GM12878 (cell line): ENCODE data around the gene TMEM37. TPM values are rescaled to one million over a fixed set of nuclear protein-coding genes. Genes with fewer than 3 reads are reported as not detected.
A peak's percentile ranks its signal among the peaks of the same experiment; 100 is the strongest.

Source experiments
- BCLAF1 ChIP-seq: fragments of 450-650 bp; IDR thresholded peaks from 2 replicates; pipeline ENCODE4 v1.6.1; 2017; ENCODE audit warnings: antibody characterized with exemption, mild to moderate bottlenecking, moderate library complexity
- CBX3 ChIP-seq: fragments of 200-600 bp; sonication (generic); IDR thresholded peaks from 2 replicates; pipeline ENCODE4 v1.6.1; 2016; ENCODE audit warnings: low read depth, borderline replicate concordance
- CBX5 ChIP-seq: sonication (generic); IDR thresholded peaks from 2 replicates; pipeline ENCODE4 v1.6.1; 2016; ENCODE audit warnings: low read depth, moderate library complexity, mild to moderate bottlenecking, inconsistent platforms
- CHD2 ChIP-seq: IDR thresholded peaks from 2 replicates; pipeline ENCODE4 v1.6.1; 2011; ENCODE audit warnings: low read depth, low read length, improper control_type of control experiment, borderline replicate concordance
- CHD4 ChIP-seq: fragments of 200-600 bp; sonication (generic); IDR thresholded peaks from 2 replicates; pipeline ENCODE4 v1.6.1; 2016; ENCODE audit warnings: mild to moderate bottlenecking
- ELK1 ChIP-seq: IDR thresholded peaks from 2 replicates; pipeline ENCODE4 v1.6.1; 2012; ENCODE audit warnings: low read depth, low read length, improper control_type of control experiment
- ETV6 ChIP-seq, 2 experiments: fragments of 450-650 bp in 1 of 2; IDR thresholded peaks in 1 of 2; conservative IDR thresholded peaks in 1 of 2; 2 replicates each; pipeline ENCODE4 v1.6.1; 2014; ENCODE audit warnings: antibody characterized with exemption in 1 of 2, borderline replicate concordance in 1 of 2, low read depth in 1 of 2, mild to moderate bottlenecking in 1 of 2, moderate library complexity in 1 of 2
- HCFC1 ChIP-seq: fragments of 150-350 bp; IDR thresholded peaks from 2 replicates; pipeline ENCODE4 v1.6.1; 2014; ENCODE audit warnings: low read length
- LARP7 ChIP-seq: fragments of 450-650 bp; IDR thresholded peaks from 2 replicates; pipeline ENCODE4 v1.6.1; 2017; ENCODE audit warnings: mild to moderate bottlenecking
- MEF2B ChIP-seq: fragments of 450-650 bp; IDR thresholded peaks from 2 replicates; pipeline ENCODE4 v1.6.1; 2018; ENCODE audit warnings: mild to moderate bottlenecking, moderate library complexity; ENCODE audit not compliant: partially characterized antibody, poor library complexity, severe bottlenecking
- MTA3 ChIP-seq: IDR thresholded peaks from 2 replicates; pipeline ENCODE4 v1.6.1; 2012; ENCODE audit warnings: low read length, inconsistent platforms, borderline replicate concordance
- MXI1 ChIP-seq: fragments of 150-350 bp; IDR thresholded peaks from 2 replicates; pipeline ENCODE4 v1.6.1; 2011; ENCODE audit warnings: low read depth, mild to moderate bottlenecking, inconsistent platforms, low read length, improper control_type of control experiment
- PKNOX1 ChIP-seq: fragments of 450-650 bp; IDR thresholded peaks from 2 replicates; pipeline ENCODE4 v1.6.1; 2016; ENCODE audit warnings: mild to moderate bottlenecking
- RB1 ChIP-seq: fragments of 450-650 bp; formaldehyde crosslinking; IDR thresholded peaks from 2 replicates; pipeline ENCODE4 v1.6.1; 2017; ENCODE audit warnings: mild to moderate bottlenecking, borderline replicate concordance
- RBBP5 ChIP-seq: fragments of 200-600 bp; sonication (generic); conservative IDR thresholded peaks from 2 replicates; pipeline ENCODE4 v1.6.1; 2016
- RELA ChIP-seq: fragments of 450-650 bp; IDR thresholded peaks from 2 replicates; pipeline ENCODE4 v1.8.0; 2014; ENCODE audit warnings: borderline replicate concordance; ENCODE audit not compliant: partially characterized antibody
- RUNX3 ChIP-seq: IDR thresholded peaks from 2 replicates; pipeline ENCODE4 v1.6.1; 2012; ENCODE audit warnings: low read length, inconsistent platforms
- SIN3A ChIP-seq: IDR thresholded peaks from 2 replicates; pipeline ENCODE4 v1.6.1; 2012; ENCODE audit warnings: low read depth, low read length, improper control_type of control experiment
- TCF3 ChIP-seq: IDR thresholded peaks from 2 replicates; pipeline ENCODE4 v1.6.1; 2012; ENCODE audit warnings: low read depth, mild to moderate bottlenecking, low read length, borderline replicate concordance; ENCODE audit not compliant: insufficient read depth
- TCF7 ChIP-seq: IDR thresholded peaks from 2 replicates; pipeline ENCODE4 v1.6.1; 2014; ENCODE audit warnings: antibody characterized with exemption, borderline replicate concordance
- USF2 ChIP-seq: IDR thresholded peaks from 2 replicates; pipeline ENCODE4 v1.6.1; 2011; ENCODE audit warnings: low read depth, low read length, improper control_type of control experiment, borderline replicate concordance
- YBX1 ChIP-seq: fragments of 450-650 bp; IDR thresholded peaks from 2 replicates; pipeline ENCODE4 v1.6.1; 2016; ENCODE audit warnings: antibody characterized with exemption
- ZNF24 ChIP-seq: fragments of 450-650 bp; IDR thresholded peaks from 2 replicates; pipeline ENCODE4 v1.6.1; 2017; ENCODE audit warnings: antibody characterized with exemption, mild to moderate bottlenecking
- polyA plus RNA-seq, 11 experiments: library from polyadenylated mRNA; depleted of rRNA in 4 of 11; unstranded in 6 of 11; stranded (reverse) in 5 of 11; fragments of >200 nt; fragmentation: Nextera tagmentation in 4 of 11; fragmentation: Illumina TruSeq in 1 of 11; extraction: Ambion mirVana in 4 of 11; extraction: Trizol in 1 of 11; gene quantifications; 1 replicate in 1 of 11; 2 replicates in 10 of 11; pipeline versions ENCODE4 v1.2.1 to v1.2.3, GENCODE V29; 2011 to 2016; ENCODE audit warnings: inconsistent platforms in 2 of 11, missing spikeins in 2 of 11, low read depth in 1 of 11
- total RNA-seq, 4 experiments: library from RNA; depleted of rRNA in 3 of 4; stranded (reverse); fragments of >200 nt in 3 of 4; fragmentation: Illumina TruSeq in 1 of 4; extraction: Trizol in 1 of 4; gene quantifications; 2 replicates each; pipeline versions ENCODE4 v1.2.1 to v1.2.3, GENCODE V29; 2013 to 2021

The TMEM37 gene
- total and polyA plus RNA-seq, 10 of the 15 experiments (the other 5 are each of a cell fraction or from before 2014, with no cell fraction given) = 0.07 to 0.67 (median 0.24) TPM; not detected in 3

GRCh38 chr2:119387381-119388129 lies 44.1 kb upstream of the TMEM37 start (continued):
- TF ChIP-seq BCLAF1 (no peak), CHD2 (no peak), MEF2B (peak; percentile 86), ZNF24 (no peak), RUNX3 (peak; percentile 39), HCFC1 (no peak), CBX5 (no peak), PKNOX1 (no peak), MXI1 (no peak), YBX1 (no peak), RB1 (no peak), TCF7 (no peak), CBX3 (no peak), USF2 (no peak; the same call in 1 of the 2 replicates), ETV6 (conservative IDR thresholded peaks at IDR 0.05 in 1 of 2, IDR thresholded peaks at IDR 0.05 in 1 of 2; ENCODE audit: borderline replicate concordance in 1 of 2, low read depth in 1 of 2) (no peak), LARP7 (no peak), SIN3A (no peak), ELK1 (no peak), RBBP5 (no peak), TCF3 (no peak), MTA3 (no peak), RELA (no peak), CHD4 (no peak)
